ENCODE measurements around the gene PPP6R1. TPM values are rescaled to one million over a fixed set of nuclear protein-coding genes. Genes with fewer than 3 reads are reported as not detected.

PPP6R1 gene
- total RNA-seq, 1 experiment from 2014 or later, result 79.7 TPM

- no peaks in the 10 kb centered on the region for H3K79me2 ChIP-seq (ENCODE audit: insufficient read depth, low read length)
- no peaks in the 10 kb centered on the region for H3K27me3 ChIP-seq (ENCODE audit: insufficient read depth, low read length)
- no peak overlapping the region for H3K18ac ChIP-seq (ENCODE audit: insufficient read length, low read depth, low read length)
- no peak overlapping the region for H3K56ac ChIP-seq (ENCODE audit: insufficient read length, low read depth, low read length)
- H3K79me1 ChIP-seq (ENCODE audit: insufficient read depth, low read depth, low read length, poor library complexity, severe bottlenecking), result no peaks in the 10 kb centered on the region
- Mint-ChIP-seq H3K27me3 (ENCODE audit: low read depth) (no peaks in the 10 kb centered on the region; the same call in 1 of the 2 replicates), H3K4me1 (peaks cover 8 to 16% of the 10 kb centered on the region in 2 experiments), H3K36me3 (ENCODE audit: insufficient read depth in 1 of 3, low read depth in 3 of 3) (peaks cover 9 to 48% (median 40%) of the 10 kb centered on the region in 3 experiments; a peak in 6 of 7 replicates), H3K4me3 (no peak overlapping the region; a peak in 1 of 5 replicates), H3K9me3 (no peaks in the 10 kb centered on the region; a peak in 1 of 5 replicates), H3K27ac (no peak overlapping the region)
- no peak overlapping the region for H2BK20ac ChIP-seq (ENCODE audit: low read depth, low read length, poor library complexity, severe bottlenecking)
- no peak for TF ChIP-seq CTCF (conservative IDR thresholded peaks at IDR 0.05)
- no peaks in the 10 kb centered on the region for H4K20me1 ChIP-seq (ENCODE audit: control insufficient read depth, insufficient read depth, insufficient read length)
- no peak overlapping the region for H2BK15ac ChIP-seq (ENCODE audit: low read depth, low read length)
- no peak overlapping the region for H4K8ac ChIP-seq (replicated peaks; ENCODE audit: insufficient read length, low read depth, low read length)
- no peak overlapping the region for H2AFZ ChIP-seq (ENCODE audit: low read length)
- no peaks in the 10 kb centered on the region for H3K9me3 ChIP-seq (ENCODE audit: control insufficient read depth, low read depth, low read length)
- H2BK120ac ChIP-seq (ENCODE audit: low read depth, low read length, poor library complexity, severe bottlenecking), result no peak overlapping the region
- H2BK12ac ChIP-seq (ENCODE audit: insufficient read length, low read depth, low read length), result no peak overlapping the region
- H3K14ac ChIP-seq (ENCODE audit: insufficient read depth, low read length), result no peak overlapping the region
- no peak overlapping the region for H3K27ac ChIP-seq (ENCODE audit: insufficient read length, low read depth, low read length)
- no peak overlapping the region for H4K5ac ChIP-seq (ENCODE audit: insufficient read length, low read depth, low read length)
- no peak for DNase-seq
- no CpG with 5 or more reads among the region's 21 CpGs for whole genome bisulfite sequencing (ENCODE audit: extremely low coverage, insufficient read length, low lambda C conversion rate)
- H3K9ac ChIP-seq (ENCODE audit: extremely low read depth, insufficient read length, low read length), result no peak overlapping the region
- no peak overlapping the region for H3K4me2 ChIP-seq (ENCODE audit: insufficient read depth, insufficient read length, low read length)
- no peak overlapping the region for H2BK5ac ChIP-seq (ENCODE audit: insufficient read length, low read length)
- no peaks in the 10 kb centered on the region for H3K4me1 ChIP-seq (ENCODE audit: insufficient read depth, low read length)
- no peak overlapping the region for H3K23ac ChIP-seq (ENCODE audit: insufficient read length, low read depth, low read length)
- H2AK5ac ChIP-seq (ENCODE audit: insufficient read length, low read length), result no peak overlapping the region
- H3K23me2 ChIP-seq (ENCODE audit: insufficient read length, low read depth, low read length, poor library complexity, severe bottlenecking), result peaks cover 7% of the 10 kb centered on the region
- H3K4ac ChIP-seq (ENCODE audit: low read depth, low read length), result no peak overlapping the region
- no peak overlapping the region for H3T11ph ChIP-seq (ENCODE audit: low read length)
- H4K91ac ChIP-seq (ENCODE audit: insufficient read length, low read depth, low read length), result no peak overlapping the region
Observed at GRCh38 chr19:55287361-55288079, 28.7 kb upstream of the PPP6R1 start.

Data from H9 (cell line).